CD4-positive, alpha-beta T cell treated with Interleukin-6 at 100 ng/mL for 8 hours (primary cell): ENCODE data around the gene RPS15.

Experiments
- DNase-seq: peaks from one replicate; pipeline ENCODE4 v3.0.0-alpha.2; 2020; ENCODE audit warnings: mixed read lengths, low spot score

The RPS15 gene

DNA sequence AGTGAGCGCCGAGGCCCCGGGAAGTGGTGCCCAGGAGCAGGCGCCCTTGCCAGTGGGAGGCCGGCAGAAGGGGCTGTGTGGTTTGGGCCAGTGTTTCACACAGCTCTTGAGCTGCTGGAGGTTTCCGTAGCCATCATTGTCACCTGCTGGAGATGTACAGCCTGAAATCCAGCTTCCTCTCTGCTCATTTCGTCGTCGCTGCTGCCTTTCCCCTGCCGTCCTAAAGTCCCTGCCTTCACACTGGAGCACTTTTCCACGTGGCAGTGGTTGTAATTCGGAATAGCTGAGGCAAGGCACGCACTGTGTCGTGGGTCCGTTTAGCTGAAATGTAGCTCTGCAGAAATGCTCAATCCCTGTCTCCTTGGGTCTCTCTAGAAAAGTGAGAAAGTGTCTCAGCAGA is 17.6 kb upstream of the RPS15 start:
- no peak for DNase-seq

- DNase-seq: no peak
These were observed 16.8 kb upstream of the RPS15 start for GRCh38 chr19:1421218-1421957.

DNA sequence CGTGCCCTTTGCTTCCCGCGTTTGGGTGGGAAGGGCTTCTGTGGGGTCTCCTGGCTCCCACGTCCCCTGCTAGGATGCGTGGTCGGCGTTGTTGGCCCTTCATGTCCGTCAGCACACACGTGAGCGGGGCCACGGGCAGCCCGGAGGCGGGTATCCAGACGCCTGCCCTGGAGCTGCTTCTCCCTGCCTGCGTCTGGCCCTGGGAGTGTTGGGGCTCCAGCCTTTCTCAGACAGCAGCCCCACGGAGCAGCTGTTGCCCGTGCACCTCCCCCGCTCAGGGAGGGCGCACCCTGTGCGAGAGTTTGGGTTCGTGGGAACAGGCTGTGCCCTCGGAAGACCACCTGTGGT is 16.3 kb upstream of the RPS15 start:
- no peak for DNase-seq

DNA sequence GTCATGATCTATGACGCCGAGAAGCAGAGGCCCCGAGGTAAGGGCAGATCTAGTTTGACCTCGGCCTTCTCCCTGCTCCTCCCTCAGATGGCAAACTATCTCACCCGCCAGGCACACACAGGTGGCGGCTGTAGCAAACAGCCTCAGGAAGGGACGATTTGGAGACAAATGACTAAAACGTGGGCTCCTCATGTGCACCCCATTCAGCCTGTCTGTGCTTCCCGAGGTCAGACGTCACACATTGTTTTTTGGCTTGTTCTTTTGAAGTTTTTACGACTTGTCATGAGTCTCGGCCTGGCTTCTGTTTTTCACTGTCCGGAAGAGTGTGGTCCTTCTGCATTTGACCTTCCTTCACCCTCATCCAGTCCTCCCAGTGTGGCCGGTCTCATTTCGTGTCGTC is 15.8 kb upstream of the RPS15 start:
- DNase-seq: no peak

DNA sequence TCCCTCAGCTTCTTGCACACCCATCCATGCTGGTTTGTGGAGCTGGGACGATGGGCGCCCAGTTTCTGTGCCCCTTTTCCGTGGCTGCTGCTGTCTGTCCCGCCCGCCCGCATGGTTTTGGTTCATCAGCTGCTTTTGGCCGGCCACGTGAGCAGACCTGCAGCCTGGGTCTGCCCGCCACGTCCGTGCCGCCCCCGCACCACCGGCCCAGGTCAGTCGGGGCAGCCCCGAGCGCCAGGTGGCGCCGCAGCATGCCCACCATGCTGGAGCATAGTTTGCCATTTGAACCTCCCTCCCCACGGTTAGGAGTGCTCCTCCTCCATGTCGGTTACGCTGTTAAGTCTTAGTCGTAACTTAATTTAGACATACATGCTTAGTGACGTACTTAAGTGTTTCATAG is 15.3 kb upstream of the RPS15 start:
- DNase-seq: no peak

DNA sequence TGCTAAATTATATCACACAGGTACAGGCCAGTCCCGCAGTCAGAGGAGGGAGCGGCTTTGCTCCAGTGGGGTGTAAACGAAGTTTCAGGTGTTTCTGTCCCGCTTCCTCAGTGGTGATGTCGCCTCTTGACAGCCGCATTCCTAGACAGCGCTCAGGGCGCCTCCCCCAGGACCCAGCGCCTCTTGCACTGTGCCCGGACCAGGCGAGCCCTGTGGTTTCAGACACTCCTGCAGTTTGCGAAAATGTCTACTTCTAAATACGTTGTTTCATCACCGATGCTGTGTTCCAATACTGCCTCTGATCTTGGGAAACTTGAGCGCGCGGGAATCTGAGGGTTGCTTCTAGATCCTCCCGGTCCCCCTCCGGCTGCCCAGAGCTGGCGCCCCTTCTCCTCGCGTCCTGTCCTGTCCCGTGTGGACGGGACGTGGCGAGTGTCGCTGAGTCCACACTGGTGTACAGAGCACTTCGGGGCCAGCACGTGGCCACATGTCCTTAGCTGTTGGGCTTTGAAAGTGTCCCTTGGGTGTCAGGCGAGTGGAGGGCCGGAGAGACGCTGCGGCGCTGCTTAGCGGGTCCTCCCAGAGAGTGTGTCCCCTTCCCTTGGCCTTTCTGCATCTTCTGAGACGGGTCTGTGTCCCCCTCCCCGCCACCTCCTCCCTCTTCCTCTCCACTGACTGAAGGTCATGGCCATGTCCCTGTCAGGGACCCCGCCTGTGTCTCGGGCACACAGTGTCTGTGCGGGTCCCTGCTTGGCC is 14.6 kb upstream of the RPS15 start:
- no peak for DNase-seq

- DNase-seq: no peak
These were observed 13.8 kb upstream of the RPS15 start for GRCh38 chr19:1424192-1424955.

DNA sequence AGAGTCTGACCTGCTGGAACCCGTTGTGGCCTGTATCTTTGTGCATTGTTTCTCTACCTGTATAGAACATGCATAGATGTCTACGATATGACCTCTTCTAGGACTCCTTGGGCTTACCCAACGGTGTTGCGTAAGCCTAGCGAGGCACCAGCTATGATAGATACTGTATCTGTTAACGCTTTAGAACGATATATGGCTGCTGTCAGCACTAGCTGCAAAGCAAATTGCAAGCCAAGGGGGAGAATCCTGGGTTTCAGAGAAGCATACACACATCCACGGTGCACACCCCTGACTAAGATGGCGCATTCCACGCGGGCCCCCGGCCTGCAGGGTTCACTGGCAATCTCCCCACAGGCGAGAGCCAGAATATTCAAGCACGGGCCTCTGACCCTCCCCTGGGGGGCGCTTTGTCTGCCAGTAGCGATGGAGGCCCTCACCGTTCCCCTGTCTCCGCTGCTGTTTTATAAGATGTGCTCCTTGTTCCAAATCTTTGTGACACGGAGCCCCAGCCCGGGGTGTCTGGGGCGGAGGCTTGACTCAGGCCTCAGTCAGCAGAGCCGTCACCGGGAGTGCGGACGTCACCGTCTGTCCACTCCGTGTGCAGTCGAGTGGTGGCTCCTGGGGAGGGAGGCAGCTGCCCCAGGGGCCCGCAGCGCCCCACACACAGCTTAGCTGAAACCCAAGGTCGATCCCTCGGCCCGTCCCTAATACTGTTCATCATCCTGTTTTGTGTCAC is 12.9 kb upstream of the RPS15 start:
- DNase-seq: no peak

- no peak for DNase-seq
These were observed 12.3 kb upstream of the RPS15 start for GRCh38 chr19:1425902-1426301.

- no peak for DNase-seq
These were observed 11.5 kb upstream of the RPS15 start for GRCh38 chr19:1426736-1427135.

DNA sequence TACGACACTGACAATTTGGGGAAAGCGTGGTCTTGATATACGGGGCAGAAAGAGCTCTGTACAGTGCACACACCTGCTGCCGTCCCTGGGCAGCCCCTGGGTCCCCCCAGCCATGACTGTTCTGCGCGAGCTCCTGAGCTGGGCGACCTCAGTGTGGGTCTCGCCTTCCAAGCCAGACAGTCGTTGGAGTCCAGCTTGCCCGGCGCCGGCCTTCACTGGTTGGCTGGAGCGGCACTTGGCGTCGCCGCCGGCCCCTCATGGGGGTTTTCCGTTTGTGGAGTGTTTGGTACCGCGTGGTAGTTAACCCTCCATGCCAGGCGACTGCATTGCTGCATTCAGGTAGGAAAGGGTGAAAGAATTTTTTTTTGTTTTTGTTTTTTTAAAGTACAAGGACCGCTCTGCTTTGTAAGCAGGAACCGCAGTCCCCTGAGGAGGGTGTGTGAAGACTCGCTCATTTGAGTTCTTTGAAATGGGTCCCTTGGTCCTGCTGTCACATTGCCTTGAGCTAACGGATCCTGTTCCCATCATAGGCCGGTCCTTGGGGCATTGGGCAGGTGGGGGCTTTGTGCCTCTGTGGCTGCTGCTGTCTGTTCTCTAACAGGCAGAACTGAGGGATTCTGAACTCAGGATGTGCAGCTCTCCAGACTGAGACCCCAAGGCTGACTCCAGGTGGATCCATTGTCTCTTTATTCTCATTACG is 10.8 kb upstream of the RPS15 start:
- no peak for DNase-seq

GRCh38 chr19:1428738-1429391 is 9.3 kb upstream of the RPS15 start:
- no peak for DNase-seq

GRCh38 chr19:1429750-1430149 is 8.4 kb upstream of the RPS15 start:
- DNase-seq: no peak

GRCh38 chr19:1430246-1430645 is 8.0 kb upstream of the RPS15 start:
- no peak for DNase-seq

DNA sequence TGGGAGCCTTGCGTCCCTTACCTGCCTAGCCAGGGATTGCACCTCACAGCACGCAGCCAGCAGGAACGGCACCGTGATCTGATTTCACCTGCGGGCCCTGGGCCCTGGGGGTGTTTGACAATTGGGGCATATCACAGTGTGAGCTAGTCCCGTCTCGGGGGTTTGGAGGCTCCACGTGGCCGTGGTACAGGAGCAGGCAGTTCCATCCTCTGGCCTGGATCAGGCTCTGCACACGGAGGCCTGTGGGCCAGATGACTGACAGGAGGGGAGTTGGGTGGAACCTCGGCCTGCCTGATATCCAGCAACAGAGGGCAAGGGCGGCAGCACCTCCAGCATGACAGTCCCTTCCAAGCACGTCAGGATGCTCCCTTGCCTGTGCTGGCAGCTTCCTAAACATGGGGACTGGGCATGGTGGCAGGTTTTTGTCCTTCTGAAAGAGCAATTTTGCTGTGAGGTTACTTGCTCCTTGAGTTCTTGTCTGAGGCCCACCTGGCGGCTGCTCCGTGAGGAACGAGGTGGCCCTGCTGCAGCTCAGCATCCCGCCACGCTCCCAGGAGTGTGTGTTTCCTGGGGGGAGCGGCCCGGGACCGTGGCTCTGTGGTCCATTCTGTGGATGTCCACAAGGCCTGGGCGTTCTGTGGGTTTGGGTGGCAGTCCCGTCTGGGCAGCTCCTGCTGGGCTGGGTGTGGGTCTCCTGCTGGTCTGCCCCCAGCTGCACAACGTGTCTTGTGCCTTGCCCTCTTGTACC is 6.3 kb upstream of the RPS15 start:
- DNase-seq: no peak

GRCh38 chr19:1432507-1432887 is 5.7 kb upstream of the RPS15 start:
- DNase-seq: no peak

DNA sequence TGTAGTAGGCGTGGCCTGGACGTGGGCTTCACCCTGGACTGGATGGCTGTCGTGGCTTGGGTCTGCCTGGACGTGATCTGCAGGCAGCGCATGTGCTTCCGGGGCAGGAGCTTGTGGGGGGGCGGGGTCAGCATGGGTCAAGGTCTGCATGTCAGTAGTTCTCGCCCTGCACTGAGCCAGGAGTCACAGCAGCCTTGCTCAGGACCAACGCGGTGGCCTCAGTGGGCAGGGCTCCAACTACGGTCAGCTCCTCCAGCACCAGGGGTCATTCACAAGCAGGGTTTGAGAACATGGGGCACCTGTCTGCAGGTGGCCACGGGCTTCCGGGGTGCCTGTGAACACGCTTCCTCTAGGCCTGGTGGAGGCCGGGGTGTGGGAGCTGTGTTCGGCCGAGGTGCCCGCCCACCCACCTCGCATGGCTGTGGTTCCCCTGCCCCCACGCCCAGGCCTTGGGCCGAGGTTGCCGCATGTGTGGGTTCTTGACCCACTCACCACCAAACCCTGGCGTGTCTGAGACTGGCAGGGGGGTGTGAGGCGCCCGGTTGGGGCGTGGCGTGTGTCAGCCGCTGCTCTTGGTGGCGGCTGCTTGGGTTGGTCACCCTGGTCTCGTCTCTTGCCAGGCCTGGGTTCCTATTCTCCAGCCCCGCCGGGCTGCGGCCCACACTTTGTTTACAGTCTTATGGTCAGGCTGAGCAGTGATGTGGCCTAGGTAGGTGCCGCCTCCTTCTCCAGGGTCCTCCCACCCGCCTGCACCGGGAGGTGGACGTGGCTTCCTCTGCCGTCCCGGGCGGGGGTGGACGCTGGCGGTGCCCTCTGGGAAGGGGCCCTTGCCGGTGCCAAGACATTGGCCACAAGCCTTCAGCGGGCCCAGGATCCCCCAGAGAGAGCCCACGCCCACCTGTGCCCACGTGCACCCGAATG is 4.8 kb upstream of the RPS15 start:
- no peak for DNase-seq

- no peak for DNase-seq
These were observed 4.2 kb upstream of the RPS15 start for GRCh38 chr19:1434040-1434366.

GRCh38 chr19:1434577-1435060 is 3.6 kb upstream of the RPS15 start:
- DNase-seq: no peak
